H54 (cell line): ENCODE measurements around the gene HDGFL1.

Source experiments
- DNase-seq: peaks from one replicate; pipeline ENCODE4 v3.0.0; 2011; ENCODE audit warnings: low spot score, mixed read lengths; ENCODE audit not compliant: insufficient read length
- FAIRE-seq: peaks from 3 replicates; lab custom pipeline; 2011; peaks lifted over from hg19 to GRCh38; lab: Jason Lieb, UNC
- POLR2A ChIP-seq: IDR thresholded peaks from 2 replicates; pipeline ENCODE4 v1.6.1; 2011; ENCODE audit warnings: low read depth, mild to moderate bottlenecking, low read length

Gene HDGFL1

GRCh38 chr6:22612236-22612635 is 42.9 kb downstream of the HDGFL1 start:
- TF ChIP-seq POLR2A, result no peak
- DNase-seq (no peak), FAIRE-seq (no peak)

- FAIRE-seq, result no peak
Observed at GRCh38 chr6:22613051-22613450, 43.7 kb downstream of the HDGFL1 start.

GRCh38 chr6:22613695-22614094 is 44.3 kb downstream of the HDGFL1 start:
- FAIRE-seq (no peak), DNase-seq (no peak)
- TF ChIP-seq POLR2A, result no peak

More at GRCh38 chr6:22613051-22613450, 43.7 kb downstream of the HDGFL1 start:
- no peak for TF ChIP-seq POLR2A
- no peak for DNase-seq

- FAIRE-seq, result no peak
- no peak for TF ChIP-seq POLR2A
- DNase-seq, result no peak
Observed at GRCh38 chr6:22614547-22614946, 45.2 kb downstream of the HDGFL1 start.

- no peak for TF ChIP-seq POLR2A
- DNase-seq (no peak), FAIRE-seq (no peak)
Observed at GRCh38 chr6:22621028-22621427, 51.7 kb downstream of the HDGFL1 start.
